Panc1 (cell line): Measurements from ENCODE around the gene FN1.

Experiments used
- CTCF ChIP-seq: fragments of 450-650 bp; IDR thresholded peaks from 2 replicates; pipeline ENCODE4 v1.5.1; 2017; ENCODE audit warnings: mild to moderate bottlenecking
- REST ChIP-seq, 2 experiments: IDR thresholded peaks; 2 replicates each; pipeline ENCODE4 v1.6.1; 2011 to 2012; ENCODE audit warnings: low read depth in 2 of 2, control low read depth in 1 of 2, low read length in 1 of 2, mild to moderate bottlenecking in 1 of 2, moderate library complexity in 1 of 2; ENCODE audit not compliant: insufficient read depth in 1 of 2
- SIN3A ChIP-seq: IDR thresholded peaks from 2 replicates; pipeline ENCODE4 v1.6.1; 2012; ENCODE audit warnings: low read depth, mild to moderate bottlenecking, low read length, moderate library complexity, borderline replicate concordance; ENCODE audit not compliant: insufficient read depth
- TCF7L2 ChIP-seq: IDR thresholded peaks from 2 replicates; pipeline ENCODE4 v1.6.1; 2011; ENCODE audit warnings: mild to moderate bottlenecking, low read depth, low read length, inconsistent platforms

- TF ChIP-seq CTCF (no peak), REST (IDR thresholded peaks at IDR 0.05; ENCODE audit: insufficient read depth in 1 of 2, low read depth in 2 of 2, low read length in 1 of 2) (no peak), TCF7L2 (no peak), SIN3A (no peak)
These were observed 1.1 kb upstream of the FN1 start for GRCh38 chr2:215436705-215437565.
